Endothelial cell of umbilical vein (primary cell): Measurements from ENCODE around the gene ENOX2. TPM values are rescaled to one million over a fixed set of nuclear protein-coding genes. Genes with fewer than 3 reads are reported as not detected.
"Not testable (repeated sequence)": the region's sequence is repeated elsewhere in the genome, so short reads cannot be mapped to it uniquely, and the experiment has no call there.

Experiments
- BruUV-seq: library from RNA; stranded (reverse); fragments of 400-500 nt; replicated peaks from 2 replicates; lab custom pipeline; 2021; lab: Mats Ljungman, UMichigan
- CTCF ChIA-PET: fragments of 300-600, 350-600 bp; sonication (Branson Sonifier 250); formaldehyde crosslinking; loops from one replicate; lab custom pipeline; 2021; ENCODE audit warnings: antibody characterized with exemption, inconsistent platforms; lab: Charles Lee
- POLR2A ChIA-PET: fragments of 300-600, 350-600 bp; sonication (Branson Sonifier 250); formaldehyde crosslinking; loops from one replicate; lab custom pipeline; 2021; ENCODE audit warnings: antibody characterized with exemption, inconsistent platforms; lab: Charles Lee
- DNase-seq: peaks from one replicate; pipeline ENCODE4 v3.0.0-alpha.2; 2011; ENCODE audit warnings: low read depth, low spot score
- FAIRE-seq: peaks from 2 replicates; lab custom pipeline; 2011; peaks lifted over from hg19 to GRCh38; lab: Jason Lieb, UNC
- H2AFZ ChIP-seq: 2 replicates; pipeline ENCODE4 v1.6.0; 2012; ENCODE audit warnings: low read depth, low read length, control low read depth, inconsistent platforms
- H3K27ac ChIP-seq: 2 replicates; pipeline ENCODE4 v1.5.1; 2011; ENCODE audit warnings: low read depth, mild to moderate bottlenecking, control low read depth, low read length, moderate library complexity; ENCODE audit not compliant: insufficient read depth
- H3K27me3 ChIP-seq, 2 experiments: 2 replicates each; pipeline versions ENCODE4 v1.6.0 to v1.6.1; 2011; ENCODE audit warnings: low read length in 2 of 2, mixed read lengths in 1 of 2; ENCODE audit not compliant: control insufficient read depth in 2 of 2, insufficient read depth in 2 of 2
- H3K36me3 ChIP-seq, 2 experiments: 2 replicates in 1 of 2; 3 replicates in 1 of 2; pipeline ENCODE4 v1.5.1; 2011; ENCODE audit warnings: low read length in 2 of 2, mild to moderate bottlenecking in 1 of 2, moderate library complexity in 1 of 2; ENCODE audit not compliant: control insufficient read depth in 2 of 2, insufficient read depth in 2 of 2; ENCODE audit errors: extremely low read depth in 1 of 2
- H3K4me1 ChIP-seq: 3 replicates; pipeline ENCODE4 v1.5.1; 2011; ENCODE audit warnings: mild to moderate bottlenecking, low read length; ENCODE audit not compliant: control insufficient read depth, insufficient read depth; ENCODE audit errors: extremely low read depth
- H3K4me2 ChIP-seq: 2 replicates; pipeline ENCODE4 v1.6.1; 2011; ENCODE audit warnings: low read length, control low read depth, mixed read lengths; ENCODE audit not compliant: insufficient read depth
- H3K4me3 ChIP-seq, 3 experiments: fragments of 200-600 bp in 1 of 3; sonication (generic), shearing (Covaris generic) in 1 of 3; replicated peaks in 1 of 3; 2 replicates each; pipeline ENCODE4 v1.5.1; 2011 to 2016; ENCODE audit warnings: control low read depth in 3 of 3, low read length in 3 of 3, mild to moderate bottlenecking in 2 of 3, inconsistent platforms in 1 of 3, low read depth in 1 of 3, moderate library complexity in 1 of 3; ENCODE audit not compliant: insufficient read depth in 1 of 3
- H3K79me2 ChIP-seq: 2 replicates; pipeline ENCODE4 v1.6.0; 2012; ENCODE audit warnings: low read length, inconsistent platforms; ENCODE audit not compliant: control insufficient read depth, insufficient read depth
- H3K9ac ChIP-seq: replicated peaks from 2 replicates; pipeline ENCODE3; 2011; ENCODE audit warnings: low read length, control low read depth; ENCODE audit not compliant: insufficient read depth; ENCODE audit errors: extremely low read depth
- H3K9me1 ChIP-seq: replicated peaks from 3 replicates; pipeline ENCODE4 v1.6.0; 2011; ENCODE audit warnings: mild to moderate bottlenecking, low read length; ENCODE audit not compliant: control insufficient read depth, insufficient read depth; ENCODE audit errors: extremely low read depth
- H3K9me3 ChIP-seq: replicated peaks from 2 replicates; pipeline ENCODE4 v1.5.1; 2012; ENCODE audit warnings: low read length, inconsistent platforms; ENCODE audit not compliant: control insufficient read depth, insufficient read depth
- H4K20me1 ChIP-seq: replicated peaks from 2 replicates; pipeline ENCODE3; 2011; ENCODE audit warnings: mild to moderate bottlenecking, low read length; ENCODE audit not compliant: control insufficient read depth, insufficient read depth; ENCODE audit errors: extremely low read depth
- CTCF ChIP-seq, 2 donors: IDR thresholded peaks; 1 replicate in 1 of 2; 2 replicates in 1 of 2; pipeline ENCODE4 v1.5.1; 2011; ENCODE audit warnings: low read length in 2 of 2, mild to moderate bottlenecking in 2 of 2, moderate library complexity in 2 of 2, control low read depth in 1 of 2, inconsistent platforms in 1 of 2, low read depth in 1 of 2; ENCODE audit not compliant: insufficient read depth in 1 of 2; ENCODE audit errors: extremely low read depth in 1 of 2
- EZH2 ChIP-seq: IDR thresholded peaks from 2 replicates; pipeline ENCODE4 v1.6.1; 2012; ENCODE audit warnings: borderline replicate concordance, low read depth, mild to moderate bottlenecking, moderate library complexity, low read length, inconsistent platforms; ENCODE audit not compliant: severe bottlenecking
- dilution Hi-C: fragments of 300-500 bp; cut with MboI; formaldehyde crosslinking; loops from one replicate; pipeline ENCODE4 v1.15.0; 2019; ENCODE audit warnings: low sequenced_read_pairs; ENCODE audit not compliant: extremely low pct_ligation_motif_present
- intact Hi-C: fragments of 100-400 bp; cut with micrococcal nuclease; formaldehyde crosslinking; loops from one replicate; pipeline ENCODE4 v1.10.0; 2022
- polyA plus RNA-seq, 4 experiments: library from polyadenylated mRNA; depleted of rRNA in 3 of 4; stranded (reverse) in 3 of 4; unstranded in 1 of 4; fragments of >200 nt; gene quantifications; 2 replicates each; pipeline versions ENCODE4 v1.2.1 to v1.2.3, GENCODE V29; 2011 to 2012; ENCODE audit warnings: missing spikeins in 1 of 4
- total RNA-seq: library from RNA; stranded (reverse); gene quantifications from 2 replicates; pipeline ENCODE4 v1.2.3, GENCODE V29; 2021

The ENOX2 gene
- total and polyA plus RNA-seq, 2 donors (not counting 3 experiments of a cell fraction or from before 2014, with no cell fraction given) = 5.5 to 13.1 TPM

GRCh38 chrX:130918498-130918897 is 15.5 kb upstream of the ENOX2 start:
- H3K27ac ChIP-seq, H3K4me3 ChIP-seq, FAIRE-seq, H3K9me3 ChIP-seq, H3K27me3 ChIP-seq, H3K9ac ChIP-seq, H3K4me2 ChIP-seq, DNase-seq, H3K4me1 ChIP-seq, POLR2A ChIA-PET, H3K36me3 ChIP-seq, H4K20me1 ChIP-seq, dilution Hi-C loops, H3K79me2 ChIP-seq, BruUV-seq, H3K9me1 ChIP-seq, H2AFZ ChIP-seq, intact Hi-C loops: not testable (repeated sequence)
- CTCF ChIA-PET = interaction anchor here (1.0 to 4.7 kb wide), 3 partner anchors 342 to 379 kb away, joined by 3 to 184 read pairs (median 6); no protein-coding TSS in a partner anchor

GRCh38 chrX:130916636-130917422 is 13.8 kb upstream of the ENOX2 start:
- Histone ChIP-seq H2AFZ (no peak overlapping the region), H3K79me2 (no peaks in the 10 kb centered on the region), H4K20me1 (no peaks in the 10 kb centered on the region), H3K9me1 (no peaks in the 10 kb centered on the region), H3K9ac (no peak overlapping the region), H3K4me1 (no peaks in the 10 kb centered on the region), H3K9me3 (no peaks in the 10 kb centered on the region), H3K27ac (no peak overlapping the region), H3K27me3 (peaks cover 0 to 2% of the 10 kb centered on the region in 2 experiments), H3K4me2 (no peak overlapping the region), H3K4me3 (no peak overlapping the region), H3K36me3 (no peaks in the 10 kb centered on the region)
- ChIA-PET CTCF (interaction anchor here (0.6 to 4.7 kb wide), 26 partner anchors 10 to 588 kb away, joined by 3 to 184 read pairs (median 4); partner anchors contain the start of genes ENOX2, GPR119 and RBMX2), POLR2A (no interaction called here)
- FAIRE-seq = peak; percentile 94
- DNase-seq = peak; percentile 38
- peak; percentile 44 to 54 for TF ChIP-seq CTCF (IDR thresholded peaks at IDR 0.05; ENCODE audit: extremely low read depth in 1 of 2, insufficient read depth in 1 of 2, low read depth in 1 of 2, low read length in 2 of 2)
- no peak for TF ChIP-seq EZH2
- BruUV-seq = no TSS peak
- dilution Hi-C loops (no loop called here), intact Hi-C loops (loop anchor here (1.0 to 2.0 kb wide), 4 partner anchors 340 to 587 kb away; no protein-coding TSS in a partner anchor)
